Duodenal mucosa (tissue), 2 donors: ENCODE measurements around the gene RAPSN.

Experiments
- H3K27ac ChIP-seq: one replicate; pipeline ENCODE4 v1.7.0; 2013; ENCODE audit warnings: low read depth, low read length
- H3K27me3 ChIP-seq, 2 donors: one replicate each; pipeline ENCODE4 v1.7.0; 2013; ENCODE audit warnings: low read length in 2 of 2, control low read depth in 1 of 2; ENCODE audit not compliant: insufficient read depth in 2 of 2, control insufficient read depth in 1 of 2
- H3K36me3 ChIP-seq, 2 donors: one replicate each; pipeline ENCODE4 v1.7.0; 2013; ENCODE audit warnings: low read length in 2 of 2, control low read depth in 1 of 2; ENCODE audit not compliant: insufficient read depth in 2 of 2, control insufficient read depth in 1 of 2
- H3K4me1 ChIP-seq, 2 donors: one replicate each; pipeline ENCODE4 v1.7.0; 2013; ENCODE audit warnings: low read length in 2 of 2, control low read depth in 1 of 2; ENCODE audit not compliant: insufficient read depth in 2 of 2, control insufficient read depth in 1 of 2
- H3K4me3 ChIP-seq, 2 donors: one replicate each; pipeline ENCODE4 v1.7.0; 2013; ENCODE audit warnings: low read length in 2 of 2, low read depth in 1 of 2
- H3K9ac ChIP-seq, 2 donors: one replicate each; pipeline ENCODE4 v1.7.0; 2013; ENCODE audit warnings: low read length in 2 of 2, low read depth in 1 of 2
- H3K9me3 ChIP-seq, 2 donors: one replicate each; pipeline ENCODE4 v1.7.0; 2013; ENCODE audit warnings: low read length in 2 of 2, control low read depth in 1 of 2; ENCODE audit not compliant: control insufficient read depth in 1 of 2

RAPSN gene

GRCh38 chr11:47391711-47392432 lies 57.1 kb downstream of the RAPSN start:
- no peaks in the 10 kb centered on the region for H3K27me3 ChIP-seq
- no peak overlapping the region for H3K4me3 ChIP-seq
- H3K9ac ChIP-seq, result no peak overlapping the region
- H3K9me3 ChIP-seq, result no peaks in the 10 kb centered on the region
- peaks cover 10 to 30% of the 10 kb centered on the region in 2 donors for H3K4me1 ChIP-seq
- no peak overlapping the region for H3K27ac ChIP-seq
- H3K36me3 ChIP-seq, result no peaks in the 10 kb centered on the region

DNA sequence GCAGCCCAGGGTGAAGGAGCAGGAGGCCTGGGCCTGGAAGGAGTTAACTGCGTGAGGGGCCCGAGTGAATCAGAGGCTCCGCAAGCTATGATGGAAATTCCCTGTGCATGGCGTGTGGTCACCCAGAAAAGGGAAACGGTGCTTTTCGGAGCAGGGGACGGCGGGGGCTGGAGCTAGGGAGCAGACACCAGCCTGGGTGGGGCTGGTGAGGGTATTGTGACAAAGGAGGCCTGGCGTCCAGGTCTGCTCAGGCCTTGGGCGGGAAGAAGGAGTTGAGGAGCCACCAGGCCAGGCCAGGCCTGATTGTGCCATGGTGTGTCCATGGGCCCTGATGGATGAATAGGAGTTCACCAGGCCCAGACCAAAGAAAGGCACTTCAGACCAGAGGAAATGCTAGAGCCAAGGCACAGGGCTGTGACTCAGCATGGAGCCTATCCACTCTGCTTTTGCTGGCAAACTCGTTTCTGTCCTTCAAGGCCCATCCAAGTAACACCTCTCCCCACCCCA lies 57.8 kb downstream of the RAPSN start:
- no peak overlapping the region for H3K27ac ChIP-seq
- no peaks in the 10 kb centered on the region for H3K9me3 ChIP-seq
- peaks cover 10 to 30% of the 10 kb centered on the region in 2 donors for H3K4me1 ChIP-seq
- H3K36me3 ChIP-seq, result no peaks in the 10 kb centered on the region
- H3K4me3 ChIP-seq, result no peak overlapping the region
- H3K27me3 ChIP-seq, result no peaks in the 10 kb centered on the region
- H3K9ac ChIP-seq, result no peak overlapping the region

- peaks cover 10 to 27% of the 10 kb centered on the region in 2 donors for H3K4me1 ChIP-seq
These were observed 58.5 kb downstream of the RAPSN start for GRCh38 chr11:47390422-47390760.

GRCh38 chr11:47389577-47390421 lies 59.1 kb downstream of the RAPSN start:
- no peak overlapping the region for H3K27ac ChIP-seq

More at GRCh38 chr11:47390422-47390760, 58.5 kb downstream of the RAPSN start:
- no peak overlapping the region for H3K9ac ChIP-seq
- no peaks in the 10 kb centered on the region for H3K27me3 ChIP-seq
- H3K36me3 ChIP-seq, result no peaks in the 10 kb centered on the region
- no peak overlapping the region for H3K4me3 ChIP-seq
- H3K27ac ChIP-seq, result no peak overlapping the region
- no peaks in the 10 kb centered on the region for H3K9me3 ChIP-seq

DNA sequence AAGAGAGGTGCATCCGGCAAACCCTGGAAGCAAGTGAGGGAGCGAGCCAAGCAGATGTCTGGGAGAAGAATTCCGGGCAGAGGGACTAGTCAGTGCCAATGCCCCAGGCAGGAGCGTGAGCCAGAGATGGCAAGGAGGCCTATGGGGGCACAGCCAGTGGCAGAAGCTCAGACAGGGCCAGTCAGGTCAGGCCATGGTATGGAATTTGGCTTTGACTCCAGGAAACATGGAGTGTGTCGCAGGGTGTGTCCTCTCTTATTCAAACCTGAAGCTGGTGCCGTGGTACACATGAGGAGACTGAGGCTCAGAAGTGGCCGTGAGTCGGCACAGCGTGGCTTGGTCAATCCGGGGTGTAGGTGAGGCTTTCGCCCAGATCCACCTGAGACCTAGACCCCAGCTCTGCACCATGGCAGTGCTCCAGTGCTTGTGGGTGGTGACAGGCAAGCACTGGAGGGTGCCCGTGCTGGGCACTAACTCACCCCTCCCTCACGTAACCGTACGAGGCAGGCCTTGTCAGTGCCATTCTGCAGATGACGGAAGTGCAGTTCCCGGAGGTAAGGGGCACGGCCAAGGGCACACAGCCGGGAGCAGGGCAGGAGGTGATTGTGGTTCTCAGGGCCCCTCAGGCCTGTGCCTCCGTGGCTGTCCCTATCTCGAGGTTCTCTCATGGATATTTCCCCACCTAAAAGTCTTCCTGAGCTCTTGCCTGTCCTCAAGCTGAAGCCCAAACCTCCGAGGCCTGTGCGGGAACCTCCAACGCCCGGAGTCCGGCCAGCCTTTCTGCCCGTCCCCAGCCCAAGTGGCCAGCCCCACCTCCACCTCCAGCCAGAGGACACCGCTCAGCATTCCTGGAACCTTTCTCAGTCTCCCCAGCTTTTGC lies 60.0 kb downstream of the RAPSN start:
- H3K4me1 ChIP-seq, result peaks cover 4 to 15% of the 10 kb centered on the region in 2 donors
- H3K9me3 ChIP-seq, result no peaks in the 10 kb centered on the region

More at GRCh38 chr11:47389577-47390421, 59.1 kb downstream of the RAPSN start:
- Histone ChIP-seq H3K4me3 (no peak overlapping the region), H3K4me1 (peaks cover 10 to 22% of the 10 kb centered on the region in 2 donors), H3K9ac (no peak overlapping the region), H3K36me3 (no peaks in the 10 kb centered on the region), H3K27me3 (no peaks in the 10 kb centered on the region), H3K9me3 (no peaks in the 10 kb centered on the region)

GRCh38 chr11:47387944-47388696 lies 60.8 kb downstream of the RAPSN start:
- Histone ChIP-seq H3K9ac (no peak overlapping the region), H3K27me3 (no peaks in the 10 kb centered on the region), H3K36me3 (no peaks in the 10 kb centered on the region), H3K9me3 (no peaks in the 10 kb centered on the region), H3K27ac (no peak overlapping the region), H3K4me1 (peaks cover 0 to 8% of the 10 kb centered on the region in 2 donors), H3K4me3 (no peak overlapping the region)

More for the DNA sequence above, 60.0 kb downstream of the RAPSN start:
- no peak overlapping the region for H3K9ac ChIP-seq
- no peak overlapping the region for H3K27ac ChIP-seq
- H3K4me3 ChIP-seq, result no peak overlapping the region
- H3K27me3 ChIP-seq, result no peaks in the 10 kb centered on the region
- no peaks in the 10 kb centered on the region for H3K36me3 ChIP-seq
